Measurements from ENCODE around the gene TBC1D10B.
"Not testable (repeated sequence)": the region's sequence is repeated elsewhere in the genome, so short reads cannot be mapped to it uniquely, and the experiment has no call there.

TBC1D10B gene

GRCh38 chr16:30357715-30358576 lies 12.3 kb downstream of the TBC1D10B start:
- DNase-seq (ENCODE audit: extremely low read depth in 1 of 2, low read depth in 1 of 2): no peak

- no peak for DNase-seq (ENCODE audit: extremely low read depth in 1 of 2, low read depth in 1 of 2)
These were observed 13.1 kb downstream of the TBC1D10B start for GRCh38 chr16:30357085-30357714.

GRCh38 chr16:30356401-30357084 lies 13.8 kb downstream of the TBC1D10B start:
- no peak for DNase-seq (ENCODE audit: extremely low read depth in 1 of 2, low read depth in 1 of 2)

GRCh38 chr16:30355954-30356308 lies 14.4 kb downstream of the TBC1D10B start:
- no peak for DNase-seq (ENCODE audit: extremely low read depth in 1 of 2, low read depth in 1 of 2)

- DNase-seq (ENCODE audit: extremely low read depth in 1 of 2, low read depth in 1 of 2): peak; percentile 64 to 79
These were observed 14.9 kb downstream of the TBC1D10B start, which contains the start of gene CD2BP2 for GRCh38 chr16:30355144-30355953. TSS of gene CD2BP2 (minus strand) at chr16:30355308. CDS start at chr16:30354681, 627 bp downstream.

- no peak for DNase-seq (ENCODE audit: extremely low read depth in 1 of 2, low read depth in 1 of 2)
These were observed 15.7 kb downstream of the TBC1D10B start for GRCh38 chr16:30354423-30355143.

GRCh38 chr16:30353438-30354129 lies 16.7 kb downstream of the TBC1D10B start:
- DNase-seq (ENCODE audit: extremely low read depth in 1 of 2, low read depth in 1 of 2): no peak

- no peak for DNase-seq (ENCODE audit: extremely low read depth in 1 of 2, low read depth in 1 of 2)
These were observed 17.5 kb downstream of the TBC1D10B start for GRCh38 chr16:30352488-30353401.

- no peak for DNase-seq (ENCODE audit: extremely low read depth in 1 of 2, low read depth in 1 of 2)
These were observed 18.5 kb downstream of the TBC1D10B start for GRCh38 chr16:30351586-30352419.

- DNase-seq (ENCODE audit: extremely low read depth in 1 of 2, low read depth in 1 of 2): no peak
These were observed 19.3 kb downstream of the TBC1D10B start for GRCh38 chr16:30351001-30351441.

- DNase-seq (ENCODE audit: extremely low read depth in 1 of 2, low read depth in 1 of 2): no peak
These were observed 20.0 kb downstream of the TBC1D10B start for GRCh38 chr16:30350134-30350871.

GRCh38 chr16:30349675-30350074 lies 20.6 kb downstream of the TBC1D10B start:
- DNase-seq (ENCODE audit: extremely low read depth in 1 of 2, low read depth in 1 of 2): no peak

GRCh38 chr16:30348929-30349328 lies 21.4 kb downstream of the TBC1D10B start:
- no peak for DNase-seq (ENCODE audit: extremely low read depth in 1 of 2, low read depth in 1 of 2)

- no peak for DNase-seq (ENCODE audit: extremely low read depth in 1 of 2, low read depth in 1 of 2)
These were observed 22.2 kb downstream of the TBC1D10B start for GRCh38 chr16:30348113-30348512.

GRCh38 chr16:30346286-30346685 lies 24.0 kb downstream of the TBC1D10B start:
- DNase-seq (ENCODE audit: extremely low read depth in 1 of 2, low read depth in 1 of 2): no peak

- not testable (repeated sequence) for DNase-seq (ENCODE audit: extremely low read depth in 1 of 2, low read depth in 1 of 2)
These were observed 26.8 kb downstream of the TBC1D10B start for GRCh38 chr16:30343491-30343820.
